Ramos (cell line): ENCODE results near the gene APH1A.
"Not testable (repeated sequence)": the region's sequence is repeated elsewhere in the genome, so short reads cannot be mapped to it uniquely, and the experiment has no call there.

ENCODE experiments used
- in situ Hi-C: fragments of 300-500 bp; cut with MboI; formaldehyde crosslinking; loops from one replicate; pipeline ENCODE4 v1.14.3; 2022; ENCODE audit warnings: low sequenced_read_pairs; ENCODE audit not compliant: unreplicated experiment

APH1A gene

GRCh38 chr1:150235852-150236613 is 32.8 kb downstream of the APH1A start, which contains the start of gene ANP32E:
Gene ANP32E (minus strand): TSS chr1:150236112. CDS start chr1:150235786, 326 bp downstream.
- in situ Hi-C loops = no loop called here

GRCh38 chr1:150235294-150235851 is 33.4 kb downstream of the APH1A start:
- in situ Hi-C loops = no loop called here

- in situ Hi-C loops = no loop called here
These were observed 34.1 kb downstream of the APH1A start for GRCh38 chr1:150234566-150235293.

- in situ Hi-C loops = no loop called here
These were observed 34.6 kb downstream of the APH1A start for GRCh38 chr1:150234309-150234565.

GRCh38 chr1:150233359-150234308 is 35.2 kb downstream of the APH1A start:
- in situ Hi-C loops = no loop called here

GRCh38 chr1:150232921-150233320 is 35.9 kb downstream of the APH1A start:
- in situ Hi-C loops = not testable (repeated sequence)

- in situ Hi-C loops = not testable (repeated sequence)
These were observed 40.6 kb downstream of the APH1A start for GRCh38 chr1:150228246-150228645.

- in situ Hi-C loops = no loop called here
These were observed 41.6 kb downstream of the APH1A start for GRCh38 chr1:150227228-150227627.

GRCh38 chr1:150226486-150226885 is 42.3 kb downstream of the APH1A start:
- in situ Hi-C loops = no loop called here

GRCh38 chr1:150225546-150225945 is 43.3 kb downstream of the APH1A start:
- in situ Hi-C loops = no loop called here

GRCh38 chr1:150224983-150225382 is 43.8 kb downstream of the APH1A start:
- in situ Hi-C loops = no loop called here

- in situ Hi-C loops = no loop called here
These were observed 47.3 kb downstream of the APH1A start for GRCh38 chr1:150221552-150221951.

- in situ Hi-C loops = not testable (repeated sequence)
These were observed 53.0 kb downstream of the APH1A start for GRCh38 chr1:150215855-150216254.
